HEK293 (cell line): ENCODE measurements around the gene SYTL2.

Experiments
- CTCF ChIA-PET: fragments of 350-600 bp; formaldehyde crosslinking; extraction: SDS; loops from one replicate; lab custom pipeline; 2021; ENCODE audit warnings: antibody characterized with exemption; lab: Yijun Ruan, JAX
- POLR2A ChIA-PET: fragments of 300-600 bp; formaldehyde crosslinking; extraction: SDS; loops from one replicate; lab custom pipeline; 2020; ENCODE audit warnings: antibody characterized with exemption, inconsistent platforms; lab: Yijun Ruan, JAX
- H3K27ac ChIP-seq: fragments of 200-500 bp; sonication (Bioruptor generic); 2 replicates; pipeline ENCODE4 v1.5.1; 2014; ENCODE audit warnings: low read depth, low read length, control low read depth, inconsistent platforms; ENCODE audit errors: extremely low read depth
- H3K36me3 ChIP-seq, 2 experiments: fragments of 200-500 bp in 1 of 2; sonication (Bioruptor generic) in 1 of 2; 1 replicate in 1 of 2; 2 replicates in 1 of 2; pipeline ENCODE4 v1.5.1; 2014 to 2017; ENCODE audit warnings: inconsistent platforms in 2 of 2, low read length in 2 of 2; ENCODE audit not compliant: control insufficient read depth in 2 of 2, insufficient read depth in 1 of 2
- H3K4me1 ChIP-seq: fragments of 200-500 bp; sonication (Bioruptor generic); 2 replicates; pipeline ENCODE4 v1.5.1; 2014; ENCODE audit warnings: mild to moderate bottlenecking, low read length, inconsistent platforms; ENCODE audit not compliant: control insufficient read depth, insufficient read depth
- H3K4me3 ChIP-seq: 2 replicates; pipeline ENCODE4 v1.5.1; 2011; ENCODE audit warnings: low read depth, mild to moderate bottlenecking, control low read depth, low read length, moderate library complexity
- H3K9me3 ChIP-seq: fragments of 200-500 bp; sonication (Bioruptor generic); 2 replicates; pipeline ENCODE4 v1.5.1; 2014; ENCODE audit warnings: low read depth, low read length, inconsistent platforms; ENCODE audit not compliant: control insufficient read depth, insufficient read depth
- ELK4 ChIP-seq: IDR thresholded peaks from 2 replicates; pipeline ENCODE4 v1.6.1; 2011; ENCODE audit warnings: mild to moderate bottlenecking, low read depth, low read length, borderline replicate concordance
- FEZF1 ChIP-seq: fragments of 450-650 bp; formaldehyde crosslinking; IDR thresholded peaks from 2 replicates; pipeline ENCODE4 v1.5.1; 2016; ENCODE audit warnings: missing biosample characterization, missing genetic modification characterization
- GLIS2 ChIP-seq: fragments of 450-650 bp; formaldehyde crosslinking; IDR thresholded peaks from 2 replicates; pipeline ENCODE4 v1.5.1; 2016; ENCODE audit warnings: missing biosample characterization, missing genetic modification characterization
- KLF1 ChIP-seq: fragments of 450-650 bp; formaldehyde crosslinking; IDR thresholded peaks from 2 replicates; pipeline ENCODE4 v1.5.1; 2016; ENCODE audit warnings: missing biosample characterization, missing genetic modification characterization
- ZBTB6 ChIP-seq: fragments of 450-650 bp; formaldehyde crosslinking; IDR thresholded peaks from 2 replicates; pipeline ENCODE4 v1.5.1; 2017; ENCODE audit warnings: missing biosample characterization, missing genetic modification characterization
- ZNF114 ChIP-seq: fragments of 450-650 bp; formaldehyde crosslinking; IDR thresholded peaks from 2 replicates; pipeline ENCODE4 v1.5.0; 2017; ENCODE audit warnings: missing biosample characterization, missing genetic modification characterization
- ZNF121 ChIP-seq: fragments of 450-650 bp; formaldehyde crosslinking; IDR thresholded peaks from 2 replicates; pipeline ENCODE4 v1.5.1; 2016; ENCODE audit warnings: missing biosample characterization, missing genetic modification characterization
- ZNF133 ChIP-seq: fragments of 450-650 bp; formaldehyde crosslinking; IDR thresholded peaks from 2 replicates; pipeline ENCODE4 v1.5.1; 2016; ENCODE audit warnings: missing biosample characterization, missing genetic modification characterization
- ZNF2 ChIP-seq: fragments of 450-650 bp; formaldehyde crosslinking; IDR thresholded peaks from 2 replicates; pipeline ENCODE4 v1.5.1; 2016; ENCODE audit warnings: missing biosample characterization, missing genetic modification characterization
- ZNF324 ChIP-seq: fragments of 450-650 bp; formaldehyde crosslinking; IDR thresholded peaks from 2 replicates; pipeline ENCODE4 v1.5.1; 2016; ENCODE audit warnings: missing biosample characterization, missing genetic modification characterization
- ZNF394 ChIP-seq: fragments of 450-650 bp; formaldehyde crosslinking; IDR thresholded peaks from 2 replicates; pipeline ENCODE4 v1.5.1; 2016; ENCODE audit warnings: missing biosample characterization, missing genetic modification characterization, mild to moderate bottlenecking, moderate library complexity, borderline replicate concordance
- ZNF449 ChIP-seq: fragments of 450-650 bp; formaldehyde crosslinking; IDR thresholded peaks from 2 replicates; pipeline ENCODE4 v1.5.1; 2017; ENCODE audit warnings: missing biosample characterization, mild to moderate bottlenecking, missing genetic modification characterization, moderate library complexity
- ZNF571 ChIP-seq: fragments of 450-650 bp; formaldehyde crosslinking; IDR thresholded peaks from 2 replicates; pipeline ENCODE4 v1.5.0; 2017; ENCODE audit warnings: missing biosample characterization, missing genetic modification characterization
- ZNF670 ChIP-seq: fragments of 450-650 bp; formaldehyde crosslinking; IDR thresholded peaks from 2 replicates; pipeline ENCODE4 v1.5.1; 2016; ENCODE audit warnings: missing biosample characterization, missing genetic modification characterization, low read depth
- ZNF76 ChIP-seq: fragments of 450-650 bp; formaldehyde crosslinking; IDR thresholded peaks from 2 replicates; pipeline ENCODE4; 2016; ENCODE audit warnings: low read depth, missing biosample characterization, missing genetic modification characterization, borderline replicate concordance
- ZSCAN18 ChIP-seq: fragments of 450-650 bp; formaldehyde crosslinking; IDR thresholded peaks from 2 replicates; pipeline ENCODE4 v1.5.1; 2016; ENCODE audit warnings: missing biosample characterization, missing genetic modification characterization
- TF ChIP-seq, protein P1 (sequence below): fragments of 450-650 bp; formaldehyde crosslinking; IDR thresholded peaks from 2 replicates; pipeline ENCODE4 v1.5.1; 2016; ENCODE audit warnings: missing biosample characterization, missing genetic modification characterization
- TF ChIP-seq, protein P2 (sequence below): fragments of 450-650 bp; formaldehyde crosslinking; IDR thresholded peaks from 2 replicates; pipeline ENCODE4 v1.5.1; 2017; ENCODE audit warnings: missing biosample characterization, missing genetic modification characterization

Gene SYTL2

GRCh38 chr11:85801527-85801926 lies 9.4 kb downstream of the SYTL2 start:
- Histone ChIP-seq H3K36me3 (no peaks in the 10 kb centered on the region), H3K9me3 (no peaks in the 10 kb centered on the region), H3K4me3 (no peak overlapping the region), H3K27ac (no peak overlapping the region), H3K4me1 (no peaks in the 10 kb centered on the region)
- ChIA-PET CTCF (interaction anchor here (0.8 kb wide), 1 partner anchor 15 kb away, joined by 3 read pairs; no protein-coding TSS in a partner anchor), POLR2A (no interaction called here)
- TF ChIP-seq ZNF2 (tag by site-specific recombination), result no peak
- TF ChIP-seq, protein P1, sequence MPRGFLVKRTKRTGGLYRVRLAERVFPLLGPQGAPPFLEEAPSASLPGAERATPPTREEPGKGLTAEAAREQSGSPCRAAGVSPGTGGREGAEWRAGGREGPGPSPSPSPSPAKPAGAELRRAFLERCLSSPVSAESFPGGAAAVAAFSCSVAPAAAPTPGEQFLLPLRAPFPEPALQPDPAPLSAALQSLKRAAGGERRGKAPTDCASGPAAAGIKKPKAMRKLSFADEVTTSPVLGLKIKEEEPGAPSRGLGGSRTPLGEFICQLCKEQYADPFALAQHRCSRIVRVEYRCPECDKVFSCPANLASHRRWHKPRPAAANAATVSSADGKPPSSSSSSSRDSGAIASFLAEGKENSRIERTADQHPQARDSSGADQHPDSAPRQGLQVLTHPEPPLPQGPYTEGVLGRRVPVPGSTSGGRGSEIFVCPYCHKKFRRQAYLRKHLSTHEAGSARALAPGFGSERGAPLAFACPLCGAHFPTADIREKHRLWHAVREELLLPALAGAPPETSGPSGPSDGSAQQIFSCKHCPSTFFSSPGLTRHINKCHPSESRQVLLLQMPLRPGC (tag by site-specific recombination), result no peak

DNA sequence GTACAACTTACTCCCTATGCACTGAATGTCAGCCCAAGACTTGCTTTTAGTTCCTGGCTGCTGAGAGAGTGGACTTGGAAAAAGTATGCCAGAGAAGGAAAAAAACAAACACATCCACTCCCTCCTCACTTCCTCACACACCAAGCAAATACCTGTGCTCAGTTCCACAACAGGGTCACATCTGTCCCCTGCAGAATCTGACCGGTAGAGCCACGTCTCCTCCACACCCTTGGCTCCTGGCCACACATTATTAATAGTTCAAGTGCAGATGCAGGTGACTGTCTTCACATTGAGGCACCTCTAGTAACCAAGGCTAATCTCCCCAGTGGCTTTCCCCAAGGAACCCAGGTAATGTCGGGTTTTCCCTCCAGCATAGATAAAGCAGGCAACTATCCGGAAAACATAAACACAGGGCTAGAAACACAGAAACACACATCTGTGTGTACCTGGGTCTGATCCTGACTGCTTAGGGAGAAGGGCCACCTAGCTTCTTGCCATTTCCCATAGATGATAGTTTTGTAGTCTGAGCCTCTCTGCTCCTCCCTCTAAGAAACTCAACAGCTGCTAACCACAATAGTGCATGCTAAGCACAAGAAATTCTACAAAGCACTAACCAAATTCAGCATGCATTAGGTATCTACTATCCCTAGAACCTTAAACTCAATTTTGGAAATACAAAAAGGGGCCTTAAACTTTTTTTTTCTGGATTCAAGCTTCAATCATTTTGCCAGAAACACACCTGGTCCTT lies 10.2 kb downstream of the SYTL2 start:
- no peaks in the 10 kb centered on the region for H3K36me3 ChIP-seq
- POLR2A ChIA-PET, result no interaction called here
- H3K4me1 ChIP-seq, result no peaks in the 10 kb centered on the region
- no peak overlapping the region for H3K27ac ChIP-seq
- no peaks in the 10 kb centered on the region for H3K9me3 ChIP-seq
- CTCF ChIA-PET, result interaction anchor here (0.8 kb wide), 1 partner anchor 14 kb away, joined by 3 read pairs; no protein-coding TSS in a partner anchor
- TF ChIP-seq, protein P2, sequence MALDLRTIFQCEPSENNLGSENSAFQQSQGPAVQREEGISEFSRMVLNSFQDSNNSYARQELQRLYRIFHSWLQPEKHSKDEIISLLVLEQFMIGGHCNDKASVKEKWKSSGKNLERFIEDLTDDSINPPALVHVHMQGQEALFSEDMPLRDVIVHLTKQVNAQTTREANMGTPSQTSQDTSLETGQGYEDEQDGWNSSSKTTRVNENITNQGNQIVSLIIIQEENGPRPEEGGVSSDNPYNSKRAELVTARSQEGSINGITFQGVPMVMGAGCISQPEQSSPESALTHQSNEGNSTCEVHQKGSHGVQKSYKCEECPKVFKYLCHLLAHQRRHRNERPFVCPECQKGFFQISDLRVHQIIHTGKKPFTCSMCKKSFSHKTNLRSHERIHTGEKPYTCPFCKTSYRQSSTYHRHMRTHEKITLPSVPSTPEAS (tag by site-specific recombination), result no peak
- TF ChIP-seq ZNF394 (tag by site-specific recombination) (no peak), ELK4 (no peak), ZSCAN18 (tag by site-specific recombination) (no peak), ZNF114 (tag by site-specific recombination) (no peak), ZNF324 (tag by site-specific recombination) (no peak), ZNF449 (tag by site-specific recombination) (no peak), ZNF571 (tag by site-specific recombination) (no peak), GLIS2 (no peak), KLF1 (no peak), ZNF121 (no peak), FEZF1 (tag by site-specific recombination) (no peak), ZNF76 (tag by site-specific recombination) (no peak), ZNF133 (tag by site-specific recombination) (no peak), ZNF670 (tag by site-specific recombination) (no peak), ZBTB6 (no peak)
- H3K4me3 ChIP-seq, result no peak overlapping the region
